Stromal cell of bone marrow (primary cell): Measurements from ENCODE around the gene THYN1.
A peak's percentile ranks its signal among the peaks of the same experiment; 100 is the strongest.

Experiments used
- DNase-seq: peaks from one replicate; pipeline ENCODE4 v3.0.0-alpha.2; 2012; ENCODE audit warnings: low read depth

The THYN1 gene

DNA sequence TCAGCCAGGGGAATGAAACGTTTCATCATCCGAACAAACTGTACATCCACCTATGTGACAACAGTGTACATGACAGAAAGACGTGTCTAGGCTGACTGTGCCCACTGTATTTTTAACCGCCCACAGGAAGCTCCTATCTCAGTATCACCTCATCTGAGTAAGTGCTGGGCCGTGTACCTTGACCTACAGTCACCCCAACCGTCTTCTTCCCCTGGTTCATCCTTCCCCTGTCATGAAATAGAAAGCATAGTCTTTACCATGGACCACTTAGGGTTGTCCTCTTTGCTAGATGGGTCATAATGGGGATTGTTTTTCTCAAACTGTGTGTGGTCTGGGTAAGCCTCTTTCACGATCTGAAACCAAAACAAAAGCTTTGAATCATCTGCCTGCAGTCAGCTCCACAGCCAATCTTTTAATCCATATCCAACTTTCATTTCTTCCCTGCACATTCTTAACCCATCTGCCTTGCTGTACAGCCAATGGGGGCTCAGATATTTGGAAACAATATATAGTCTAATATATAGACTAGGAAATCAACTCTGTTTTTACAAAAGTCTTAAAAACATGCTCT lies 4.2 kb downstream of the THYN1 start:
- DNase-seq: no peak

DNA sequence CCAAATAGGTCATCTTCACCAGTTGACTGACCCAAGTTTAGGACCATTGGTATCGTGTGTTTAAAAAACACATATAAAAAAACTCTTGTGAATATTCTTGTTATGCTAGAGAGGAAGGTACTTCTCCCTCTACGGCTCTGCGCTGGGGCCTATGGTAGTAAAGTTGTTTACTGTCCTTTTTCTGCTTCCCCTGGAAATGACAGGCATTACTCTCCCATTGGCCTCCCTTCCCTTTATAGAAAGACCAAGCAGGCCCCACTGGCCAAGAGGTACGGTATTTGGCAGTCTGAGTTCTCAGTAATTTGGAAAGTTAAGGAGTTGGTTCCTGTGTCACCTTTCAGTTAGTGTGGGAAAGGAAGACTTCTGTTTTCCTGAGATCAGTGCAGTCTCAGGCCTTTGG lies 6.5 kb downstream of the THYN1 start:
- no peak for DNase-seq

DNA sequence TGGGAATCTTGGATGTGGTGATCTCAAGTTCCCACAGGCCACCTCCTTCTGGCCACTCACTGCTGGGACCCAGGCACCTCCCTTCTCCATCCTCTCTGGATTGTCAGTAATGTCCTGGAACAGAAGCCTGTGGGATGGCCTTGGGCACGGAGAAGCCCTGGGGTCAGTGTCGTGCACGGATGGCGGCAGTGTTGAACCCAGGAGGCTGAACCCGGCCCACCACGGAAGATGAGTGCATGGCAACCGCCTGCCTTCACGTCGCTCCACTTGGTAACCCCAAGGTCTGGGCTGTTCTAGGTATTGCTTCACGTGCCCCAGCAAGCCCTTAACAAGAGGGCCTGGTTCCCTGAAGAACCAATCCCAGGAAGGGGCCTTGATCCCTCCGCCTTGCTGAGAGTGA lies 7.1 kb downstream of the THYN1 start:
- DNase-seq: no peak

DNA sequence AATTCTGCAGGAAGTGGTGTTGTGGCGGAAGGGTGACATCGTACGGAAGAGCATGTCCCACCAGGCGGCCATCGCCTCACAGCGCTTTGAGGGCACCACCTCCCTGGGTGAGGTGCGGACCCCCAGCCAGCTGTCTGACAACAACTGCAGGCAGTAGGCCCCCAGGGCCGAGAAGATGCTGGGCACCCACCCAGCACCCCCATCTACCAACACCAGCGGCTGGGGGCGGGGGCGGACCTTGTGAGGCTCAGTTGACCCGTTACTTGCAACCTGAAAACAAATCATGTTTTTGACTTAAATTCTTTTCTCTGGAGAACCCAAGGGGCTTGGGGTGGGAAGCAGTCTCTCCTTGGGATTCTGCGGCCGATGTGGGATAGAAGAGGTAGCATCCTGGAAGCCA lies 7.7 kb downstream of the THYN1 start:
- no peak for DNase-seq

DNA sequence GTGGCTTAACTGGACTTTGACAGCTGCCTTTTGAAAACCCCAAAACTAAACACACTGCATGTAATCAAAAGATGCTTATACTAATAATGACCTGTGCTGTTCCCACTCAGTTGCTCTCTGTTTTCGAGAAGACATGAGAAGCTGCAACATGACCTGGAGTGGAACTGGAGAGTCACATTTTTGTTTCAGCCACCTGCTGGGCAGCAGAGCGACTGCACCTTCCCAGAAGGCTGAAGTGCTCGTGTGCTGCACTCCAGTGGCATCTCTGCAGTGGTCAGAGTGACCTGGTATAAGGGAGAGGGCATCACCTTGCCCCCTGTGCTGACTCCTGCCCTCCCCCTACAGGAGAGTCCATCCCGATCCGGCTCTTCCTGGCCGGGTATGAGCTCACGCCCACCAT lies 8.6 kb downstream of the THYN1 start:
- DNase-seq: no peak

DNA sequence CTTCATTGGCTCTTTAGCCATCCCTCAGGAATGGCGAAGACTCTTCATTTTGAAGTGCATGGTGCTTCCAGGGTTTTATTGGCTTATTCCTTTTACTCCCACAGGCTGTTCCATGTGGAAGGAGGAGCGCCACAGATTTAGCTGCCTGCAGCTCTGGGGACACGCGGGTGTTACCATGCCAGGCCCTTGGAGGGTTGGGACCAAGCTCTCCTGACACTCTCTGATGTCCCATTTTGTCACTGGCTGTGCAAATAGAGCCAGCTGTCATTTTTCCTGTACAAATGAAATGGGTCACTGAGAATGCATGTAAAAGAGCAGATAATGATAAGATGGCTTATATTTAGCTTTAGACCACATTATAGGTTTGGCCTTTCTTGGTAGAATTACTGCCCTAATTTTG lies 9.2 kb downstream of the THYN1 start:
- DNase-seq: no peak

DNA sequence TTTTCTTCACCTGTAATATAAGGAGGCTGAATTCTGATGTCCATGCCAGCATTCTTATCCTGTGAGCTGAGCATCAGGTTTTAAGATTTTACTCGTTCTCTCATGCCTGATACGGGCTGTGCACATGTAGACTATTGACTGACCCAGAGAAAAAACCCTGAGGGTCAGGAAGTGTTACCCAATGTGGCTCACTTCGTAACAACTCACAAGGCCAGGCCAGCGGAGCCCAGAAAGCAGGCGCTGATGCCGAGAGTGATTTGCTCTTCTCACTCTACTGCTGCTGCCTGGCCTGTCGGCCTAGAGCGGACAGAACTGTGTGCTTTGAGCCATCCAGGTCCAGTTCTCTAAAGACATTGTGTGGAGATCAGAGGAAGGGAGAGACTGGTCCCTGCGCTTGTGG lies 10.8 kb downstream of the THYN1 start:
- no peak for DNase-seq

DNA sequence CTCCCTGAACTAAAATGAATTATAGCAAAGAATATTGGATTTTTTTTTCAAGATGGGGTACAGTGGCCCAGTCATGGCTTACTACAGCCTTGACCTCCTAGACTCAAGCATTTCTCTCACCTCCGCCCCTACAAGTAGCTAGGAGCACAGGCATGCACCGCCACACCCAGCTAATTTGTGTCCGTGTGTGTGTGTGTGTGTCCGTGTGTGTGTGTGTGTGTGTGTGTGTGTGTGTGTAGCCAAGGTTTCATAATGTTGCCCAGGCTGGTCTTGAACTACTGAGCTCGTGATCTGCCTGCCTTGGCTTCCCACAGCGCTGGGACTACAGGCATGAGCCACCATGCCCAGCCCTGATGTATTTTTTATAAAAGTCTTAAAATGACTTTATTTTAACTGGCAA lies 12.6 kb downstream of the THYN1 start:
- DNase-seq: no peak

DNA sequence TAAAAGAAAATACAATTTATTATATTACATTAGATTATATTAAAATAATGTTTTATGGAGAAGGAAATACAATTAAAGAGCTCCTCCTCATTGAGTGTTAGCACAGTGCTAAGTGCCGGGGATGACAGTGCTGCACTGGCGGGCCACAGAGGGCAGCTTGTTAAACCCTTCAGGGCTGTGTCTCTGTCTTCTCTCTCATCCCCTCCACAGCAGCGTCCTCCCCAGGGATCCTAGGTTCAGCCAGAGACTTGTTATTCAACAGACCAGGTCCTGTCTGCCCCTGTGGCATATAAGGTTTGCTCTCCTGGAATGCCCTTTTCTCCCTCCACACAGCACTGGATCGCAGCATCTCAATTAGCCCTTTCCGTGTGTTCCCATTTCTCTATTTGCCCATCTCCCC lies 14.2 kb downstream of the THYN1 start:
- DNase-seq: no peak

DNA sequence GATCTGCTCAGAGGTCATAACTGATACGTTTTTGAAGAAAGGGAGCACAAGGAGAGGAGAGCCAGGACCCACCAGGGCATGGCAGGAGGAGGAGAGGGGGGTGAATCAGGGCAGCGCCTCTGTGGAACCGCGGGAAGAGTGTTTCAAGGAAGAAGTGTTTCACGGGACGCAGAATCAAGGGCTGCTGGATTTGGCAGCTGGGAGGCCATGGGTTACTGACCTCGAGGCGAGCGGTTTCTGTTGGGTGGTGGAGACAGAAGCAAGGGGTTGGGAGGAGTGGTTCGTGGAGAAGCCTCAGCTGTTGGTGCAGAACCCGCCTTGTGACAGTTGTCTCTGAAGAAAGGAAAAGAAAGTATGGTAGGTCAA lies 15.6 kb downstream of the THYN1 start:
- DNase-seq: no peak

DNA sequence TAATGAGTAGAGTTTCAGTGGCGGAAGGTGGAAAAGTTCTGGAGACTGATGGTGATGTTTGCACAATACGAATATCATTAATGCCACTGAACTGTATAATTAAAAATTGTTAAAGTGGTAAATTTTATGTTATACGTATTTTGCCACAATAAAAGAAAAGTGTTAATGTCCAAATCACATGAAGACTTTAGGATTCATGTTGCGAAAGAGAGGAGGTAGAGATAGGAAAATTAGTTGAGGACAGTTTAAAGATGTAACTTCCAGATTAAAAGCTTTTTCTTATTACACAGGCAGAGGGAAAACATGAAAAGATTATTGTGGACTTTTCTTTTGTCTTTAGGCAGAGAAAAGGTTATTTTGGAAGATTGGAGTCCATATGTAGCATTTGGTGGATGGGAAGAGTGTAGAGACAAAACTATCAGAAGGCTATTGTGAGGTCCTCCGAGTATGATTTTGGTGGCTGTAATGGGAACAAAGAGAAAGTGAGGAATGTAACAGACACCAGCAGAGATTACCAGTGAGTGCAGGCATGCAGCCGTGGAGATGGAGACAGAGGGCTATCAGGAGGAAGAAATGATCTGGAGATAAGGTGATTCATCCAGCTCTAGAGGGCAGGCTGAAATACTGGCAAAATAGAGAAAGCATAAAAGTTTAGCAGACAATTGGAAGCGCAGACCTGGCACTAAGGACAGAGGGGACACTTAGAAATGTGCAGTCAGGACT lies 16.2 kb downstream of the THYN1 start:
- DNase-seq: no peak

DNA sequence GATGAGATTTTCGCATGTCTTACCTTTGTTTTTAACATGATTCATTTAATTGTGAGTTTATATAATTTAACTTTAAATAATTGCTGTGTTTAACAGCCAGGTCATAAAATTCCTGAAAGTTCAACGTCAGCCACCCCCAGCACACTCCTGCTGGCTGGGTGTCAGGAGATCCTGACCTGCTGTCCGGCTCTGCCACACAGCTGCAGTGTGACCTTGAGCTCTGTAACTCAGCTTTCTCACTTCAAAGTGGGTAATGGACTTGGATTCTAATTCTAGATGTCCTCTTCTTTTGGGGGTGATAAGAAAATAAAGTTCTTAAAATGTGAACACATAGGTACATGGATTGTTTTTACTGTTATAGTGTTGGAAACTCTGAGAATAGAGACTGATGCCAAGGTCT lies 17.8 kb downstream of the THYN1 start:
- no peak for DNase-seq

DNA sequence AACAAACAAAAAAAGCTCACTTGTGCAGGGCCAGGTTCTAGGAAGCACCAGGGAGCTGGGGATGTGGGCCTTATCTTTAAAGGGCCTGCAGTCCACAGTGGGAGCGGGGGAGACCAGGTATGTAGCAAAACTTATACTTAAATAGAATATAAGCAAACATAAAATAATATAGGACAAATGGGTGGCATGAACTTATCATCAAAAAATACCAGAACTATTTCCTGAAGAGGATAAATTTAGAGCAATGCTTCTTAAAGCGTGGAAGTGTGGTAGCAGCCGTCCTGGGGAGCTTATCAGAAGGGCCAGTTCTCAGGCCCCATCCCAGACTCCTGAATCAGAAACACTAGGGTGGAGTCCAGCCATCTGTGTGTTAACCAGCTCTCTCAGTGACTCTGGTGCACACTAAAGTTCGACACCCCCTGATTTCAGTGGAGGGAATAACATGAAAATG lies 19.4 kb downstream of the THYN1 start:
- no peak for DNase-seq

DNA sequence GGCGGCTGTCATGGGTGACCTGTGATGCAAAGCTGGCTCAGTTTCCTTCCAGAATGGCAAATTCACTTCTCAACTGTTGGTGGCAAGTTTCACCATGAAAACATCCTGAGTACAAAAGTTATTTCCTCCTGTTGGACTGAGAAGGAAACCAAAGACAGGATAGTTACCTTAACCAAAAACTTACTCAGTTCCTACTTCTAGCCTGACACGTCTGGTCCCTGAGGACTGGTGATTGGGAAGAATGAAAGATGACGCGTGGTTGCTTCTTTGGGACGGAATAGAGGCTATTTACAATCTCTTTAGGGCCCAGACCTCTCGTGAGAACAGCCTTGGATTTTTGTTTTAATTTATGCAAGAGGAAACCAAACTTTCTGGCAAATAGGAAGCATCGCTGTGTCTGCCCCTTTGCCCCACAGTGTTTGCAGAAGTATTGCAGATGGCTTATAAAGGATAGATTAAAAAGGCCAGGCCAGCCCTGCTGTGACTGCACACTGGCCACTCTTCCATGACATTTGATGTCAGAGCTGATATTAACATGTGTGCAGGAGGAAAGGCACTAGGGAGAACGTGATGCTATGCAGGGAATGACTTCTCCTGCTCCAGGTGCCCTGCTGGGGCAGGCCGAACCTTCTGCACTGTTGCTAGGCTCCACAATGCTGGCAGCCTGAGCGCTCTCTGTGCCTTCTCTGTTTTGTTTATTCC lies 21.0 kb downstream of the THYN1 start:
- no peak for DNase-seq

DNA sequence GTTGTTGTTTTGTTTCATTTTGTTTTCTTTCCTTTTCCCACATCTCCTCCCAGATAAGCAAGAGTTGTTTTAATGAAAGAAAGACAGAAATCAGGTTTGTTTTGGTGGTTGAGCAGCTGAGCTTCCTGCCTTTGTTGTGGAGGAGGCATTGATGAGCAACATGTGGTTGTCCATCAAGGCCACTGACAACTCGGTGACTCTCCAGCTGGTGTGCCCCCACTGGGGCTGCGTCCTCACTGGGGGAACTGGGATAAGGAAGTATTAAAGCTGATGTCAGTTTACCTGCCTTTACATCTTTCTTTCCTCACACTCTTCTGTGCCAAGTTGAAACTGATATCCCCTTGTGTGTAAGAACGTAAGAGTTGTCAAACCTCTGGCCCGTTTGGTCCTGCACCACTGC lies 22.8 kb downstream of the THYN1 start:
- no peak for DNase-seq

DNA sequence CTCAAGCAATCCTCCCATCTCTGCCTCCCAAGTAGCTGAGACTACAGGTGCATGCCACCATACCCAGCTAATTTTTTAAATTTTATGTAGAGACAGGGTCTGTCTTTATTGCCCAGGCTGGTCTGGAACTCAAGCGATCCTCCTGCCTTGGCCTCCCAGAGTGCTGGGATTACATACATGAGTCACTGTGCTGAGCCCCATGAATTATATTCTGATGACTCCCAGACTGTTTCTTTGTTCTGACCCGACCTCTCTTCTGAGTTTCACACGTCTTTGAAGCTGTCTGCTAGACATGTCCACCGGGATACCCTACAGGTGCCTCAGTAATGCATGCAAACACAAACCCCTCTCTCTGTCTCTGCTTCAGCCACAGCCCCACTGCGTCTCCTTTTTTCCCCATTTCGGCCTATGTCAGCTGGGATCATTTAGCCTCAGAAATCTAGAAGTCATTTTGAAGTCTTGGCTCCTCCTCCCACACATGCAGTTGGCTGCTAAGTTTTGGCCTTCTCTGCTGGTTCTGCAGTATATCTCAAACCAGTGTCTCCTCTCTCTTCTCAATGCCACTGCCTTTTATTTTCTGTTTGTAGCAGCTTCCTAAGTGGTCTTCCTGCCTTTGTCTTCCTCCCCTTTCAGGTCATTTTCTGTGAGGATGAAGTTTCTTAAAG lies 23.9 kb downstream of the THYN1 start:
- no peak for DNase-seq

DNA sequence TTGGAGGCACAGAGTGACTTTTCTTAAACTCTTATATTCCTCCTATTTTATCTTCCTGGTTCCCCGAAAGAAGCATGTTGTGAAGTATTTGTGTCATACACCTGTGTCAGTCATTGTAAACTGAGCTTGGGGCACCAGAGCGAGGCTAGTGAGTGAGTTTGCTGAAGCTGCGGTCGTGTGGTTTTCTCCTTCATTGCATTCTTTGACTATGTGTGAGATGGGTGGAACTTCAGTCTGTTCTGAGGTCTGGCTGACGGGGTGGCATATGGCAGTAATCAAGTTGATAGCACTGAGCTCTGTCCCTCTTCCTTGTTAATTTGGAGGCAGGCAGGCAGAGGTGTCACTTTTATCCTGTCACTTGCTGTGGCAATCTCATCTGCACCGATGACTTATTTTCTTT lies 24.5 kb downstream of the THYN1 start:
- DNase-seq: no peak

DNA sequence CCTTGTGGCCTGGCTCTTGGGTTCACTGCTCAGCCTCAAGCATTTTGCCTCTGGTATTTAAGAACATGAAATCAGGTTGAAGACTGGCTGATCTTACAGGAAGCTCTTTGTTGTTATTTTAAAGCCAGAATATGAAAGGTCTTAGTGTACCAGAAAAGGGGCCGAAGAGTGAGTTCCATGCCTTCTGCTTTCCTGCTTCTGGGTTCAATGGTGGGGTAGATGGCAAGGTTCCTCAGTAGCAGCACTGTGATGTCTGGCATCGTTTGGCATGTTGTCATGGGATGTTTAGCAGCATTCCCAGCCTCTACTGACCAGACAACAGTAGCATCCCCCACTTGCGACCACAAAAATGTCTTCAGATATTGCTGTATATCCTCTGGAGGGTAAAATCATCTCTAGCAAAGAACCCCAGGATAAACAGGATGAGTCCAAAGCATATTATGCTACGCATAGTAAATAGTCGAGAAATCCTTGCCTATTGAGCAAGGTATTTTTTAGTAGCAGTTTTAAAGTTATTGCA lies 26.3 kb downstream of the THYN1 start:
- no peak for DNase-seq

DNA sequence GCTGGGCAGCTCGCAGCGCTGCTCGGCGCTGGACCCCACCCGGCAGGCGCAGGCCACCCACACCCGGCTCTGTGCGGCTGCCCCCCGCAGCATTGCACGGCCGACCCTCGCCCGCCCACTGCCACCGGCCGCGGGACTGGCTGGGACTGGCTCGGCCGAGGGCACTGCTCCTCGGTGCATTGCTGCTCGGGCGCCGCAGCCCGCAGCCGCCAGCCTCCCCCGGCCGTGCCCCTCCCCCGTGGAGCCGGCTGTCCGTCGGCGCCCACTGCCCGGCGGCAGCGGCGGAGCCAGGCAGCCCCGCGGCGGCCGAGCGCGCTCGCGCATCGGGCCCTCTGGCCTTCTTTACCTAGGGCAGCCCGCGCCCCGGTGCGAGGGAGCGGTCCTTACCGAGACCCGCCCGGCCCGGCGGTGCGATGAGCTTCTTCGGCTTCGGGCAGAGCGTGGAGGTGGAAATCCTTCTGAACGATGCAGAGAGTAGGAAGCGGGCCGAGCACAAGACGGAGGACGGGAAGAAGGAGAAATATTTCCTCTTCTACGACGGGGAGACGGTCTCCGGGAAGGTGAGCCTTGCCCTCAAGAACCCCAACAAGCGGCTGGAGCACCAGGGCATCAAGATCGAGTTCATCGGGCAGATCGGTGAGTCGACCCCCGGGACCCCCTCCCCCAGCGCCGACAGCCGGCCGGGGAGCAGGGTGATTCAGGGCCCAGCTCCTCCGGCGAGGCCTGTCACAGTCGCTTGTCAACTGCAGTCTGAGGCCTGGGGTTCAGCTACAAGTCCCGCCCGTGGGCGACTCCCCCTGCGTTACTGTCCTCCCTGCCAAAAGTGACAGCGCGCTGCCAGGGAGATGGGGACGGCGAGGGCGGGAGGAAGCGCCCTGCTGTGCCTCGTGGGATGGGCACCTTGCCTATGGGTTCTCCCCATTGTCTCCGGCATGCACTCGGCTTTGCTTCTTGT lies 28.2 kb downstream of the THYN1 start:
- peak; percentile 9 for DNase-seq

DNA sequence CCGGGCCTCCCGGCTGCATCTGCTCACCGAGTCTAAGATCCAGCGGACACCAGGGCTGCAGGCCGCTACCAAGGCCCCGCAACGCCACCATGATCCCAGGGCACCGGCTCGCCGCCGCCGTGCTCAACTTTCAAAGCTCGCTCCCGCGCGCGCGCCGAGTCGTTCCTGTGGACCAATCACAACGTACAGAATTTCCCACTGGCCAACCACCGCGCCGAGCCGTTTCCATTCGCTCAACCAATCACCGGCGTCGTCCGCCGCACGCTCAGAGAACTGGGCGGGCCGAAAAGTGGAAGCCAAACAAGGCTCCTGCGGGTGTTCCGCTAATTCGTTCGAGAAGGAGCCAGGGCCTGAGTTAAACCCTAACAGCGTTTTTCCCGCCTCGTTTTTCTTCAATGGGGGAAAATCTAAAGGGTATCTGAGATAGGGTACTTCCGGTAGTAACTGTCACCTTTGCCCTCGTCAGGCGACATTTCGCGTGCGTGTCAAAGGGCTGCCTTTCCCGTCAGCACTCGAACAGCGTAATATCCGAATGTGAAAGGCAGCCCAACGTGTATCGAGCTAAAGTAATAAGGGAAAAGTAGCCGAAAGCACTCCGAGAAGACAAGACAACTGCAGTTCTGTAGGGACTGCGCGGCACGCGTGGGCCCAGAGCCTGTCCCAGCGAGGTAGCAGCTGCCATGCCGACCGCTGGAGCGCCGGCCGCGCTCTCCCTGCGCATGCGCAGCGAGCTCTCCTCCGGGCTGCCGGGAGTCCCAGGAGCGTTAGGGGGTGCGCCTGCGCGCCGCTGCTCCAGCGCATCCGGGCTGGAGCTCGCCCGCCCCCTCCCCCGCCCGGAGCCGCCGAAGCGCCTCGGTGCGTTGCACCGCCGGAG lies 29.1 kb downstream of the THYN1 start, which contains the start of the genes NCAPD3 and VPS26B:
Gene NCAPD3 (minus strand): TSS at position 132 of the 874 bp plus-strand sequence. CDS start 41 bp downstream, at position 91.
Gene VPS26B (plus strand): TSS at position 836 of the 874 bp plus-strand sequence. CDS start 452 bp downstream, outside the sequence.
- peak; percentile 94 for DNase-seq
